ENCODE data around the gene RBM19. TPM values are rescaled to one million over a fixed set of nuclear protein-coding genes. Genes with fewer than 3 reads are reported as not detected.

The RBM19 gene
- total RNA-seq, 1 donor from 2014 or later: 33.6 TPM

DNA sequence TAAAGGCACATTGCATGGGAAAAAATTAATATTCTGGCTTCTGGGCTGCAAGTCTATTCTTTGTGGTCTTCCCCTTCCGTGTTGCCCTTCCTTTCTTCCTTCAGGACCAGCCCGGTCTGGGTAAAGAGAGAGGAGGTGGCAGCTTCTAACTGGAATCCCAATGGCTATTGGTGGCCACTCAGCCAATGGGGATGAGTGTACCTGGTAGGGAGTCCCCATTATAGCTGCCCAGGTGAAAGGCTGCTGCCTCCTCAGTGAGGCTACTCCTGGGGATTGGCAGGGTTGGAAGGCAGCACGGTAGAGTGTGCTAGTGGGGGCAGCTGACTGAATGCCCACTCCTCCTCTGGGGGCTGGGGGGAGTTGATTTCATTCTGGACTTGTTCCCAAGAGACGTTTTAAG is 112.6 kb downstream of the RBM19 start:
- H3K36me3 ChIP-seq: peaks cover 48% of the 10 kb centered on the region
- H3K4me1 ChIP-seq: no peaks in the 10 kb centered on the region
- no peak overlapping the region for H3K27ac ChIP-seq
- TF ChIP-seq, protein P1, sequence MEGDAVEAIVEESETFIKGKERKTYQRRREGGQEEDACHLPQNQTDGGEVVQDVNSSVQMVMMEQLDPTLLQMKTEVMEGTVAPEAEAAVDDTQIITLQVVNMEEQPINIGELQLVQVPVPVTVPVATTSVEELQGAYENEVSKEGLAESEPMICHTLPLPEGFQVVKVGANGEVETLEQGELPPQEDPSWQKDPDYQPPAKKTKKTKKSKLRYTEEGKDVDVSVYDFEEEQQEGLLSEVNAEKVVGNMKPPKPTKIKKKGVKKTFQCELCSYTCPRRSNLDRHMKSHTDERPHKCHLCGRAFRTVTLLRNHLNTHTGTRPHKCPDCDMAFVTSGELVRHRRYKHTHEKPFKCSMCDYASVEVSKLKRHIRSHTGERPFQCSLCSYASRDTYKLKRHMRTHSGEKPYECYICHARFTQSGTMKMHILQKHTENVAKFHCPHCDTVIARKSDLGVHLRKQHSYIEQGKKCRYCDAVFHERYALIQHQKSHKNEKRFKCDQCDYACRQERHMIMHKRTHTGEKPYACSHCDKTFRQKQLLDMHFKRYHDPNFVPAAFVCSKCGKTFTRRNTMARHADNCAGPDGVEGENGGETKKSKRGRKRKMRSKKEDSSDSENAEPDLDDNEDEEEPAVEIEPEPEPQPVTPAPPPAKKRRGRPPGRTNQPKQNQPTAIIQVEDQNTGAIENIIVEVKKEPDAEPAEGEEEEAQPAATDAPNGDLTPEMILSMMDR (IDR thresholded peaks at IDR 0.05): no peak
- no peaks in the 10 kb centered on the region for H3K9me3 ChIP-seq
- ATAC-seq (no peak), DNase-seq (no peak)
- no peak overlapping the region for H3K4me3 ChIP-seq
- intact Hi-C loops (cut with DNase I): no loop called here
- H3K27me3 ChIP-seq (ENCODE audit: low read depth): no peaks in the 10 kb centered on the region

DNA sequence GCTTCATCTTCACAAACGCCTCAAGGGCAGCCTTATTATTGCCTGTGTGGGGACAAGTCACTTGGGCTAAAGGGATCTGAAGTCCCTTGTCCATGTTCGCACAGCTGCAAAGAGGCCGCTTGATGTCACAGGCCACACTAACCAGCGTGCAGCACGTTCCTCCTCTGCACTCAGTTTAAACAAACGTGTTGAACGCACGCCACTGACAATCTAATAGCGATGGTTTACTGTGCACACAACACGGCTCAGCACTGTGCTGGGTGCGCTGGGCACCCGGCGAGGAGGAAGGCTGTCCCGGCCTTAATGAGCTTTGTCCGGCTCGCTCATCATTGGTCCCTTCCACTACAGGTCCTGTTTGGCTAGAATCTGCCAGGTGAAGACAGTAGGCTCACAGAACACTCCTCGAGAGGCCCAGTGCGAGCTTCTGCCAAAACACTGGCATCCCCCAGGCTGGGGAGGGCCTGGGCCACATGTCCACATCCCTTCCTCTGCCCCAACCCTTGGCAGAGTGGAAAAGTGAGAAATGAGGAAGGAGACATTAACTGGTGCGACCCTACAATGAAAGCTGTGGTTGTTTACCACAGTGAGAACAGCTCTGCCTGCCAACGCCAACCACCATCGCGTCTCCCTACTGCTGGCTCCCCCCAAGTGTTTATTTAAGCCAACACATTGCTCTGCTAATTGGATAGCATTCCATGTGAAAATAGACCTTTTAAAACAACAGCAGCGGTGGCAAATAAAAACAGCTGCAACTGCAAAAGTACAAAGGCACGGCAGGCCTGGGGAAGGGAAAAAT is 113.2 kb downstream of the RBM19 start:
- DNase-seq (no peak), ATAC-seq (no peak)

DNA sequence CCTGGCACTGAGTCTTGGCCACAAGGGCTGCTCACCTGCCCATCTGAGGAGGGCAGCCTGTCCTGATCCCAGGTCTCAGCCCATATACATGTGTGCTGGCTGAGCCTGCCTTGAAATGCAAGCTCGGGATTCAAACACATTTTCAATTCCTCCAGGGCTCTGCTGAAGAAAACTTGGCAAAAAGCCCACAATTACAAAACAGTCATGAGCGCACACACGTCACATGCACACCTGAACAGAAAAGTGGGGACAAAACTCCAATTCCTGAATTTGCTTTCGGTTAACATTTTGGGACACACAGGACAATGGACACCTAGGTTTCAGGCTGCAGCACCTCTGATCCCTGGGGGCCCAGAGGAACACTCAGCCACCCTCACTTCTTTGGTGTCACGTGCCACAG is 113.9 kb downstream of the RBM19 start:
- Histone ChIP-seq H3K4me3 (no peak overlapping the region), H3K27me3 (ENCODE audit: low read depth) (no peaks in the 10 kb centered on the region), H3K9me3 (no peaks in the 10 kb centered on the region), H3K36me3 (peaks cover 36% of the 10 kb centered on the region), H3K4me1 (no peaks in the 10 kb centered on the region), H3K27ac (no peak overlapping the region)
- TF ChIP-seq, protein P1 (IDR thresholded peaks at IDR 0.05): no peak
- ATAC-seq: no peak
- DNase-seq: no peak
- intact Hi-C loops (cut with DNase I): no loop called here

More for the DNA sequence above, 113.2 kb downstream of the RBM19 start:
- Histone ChIP-seq H3K27me3 (ENCODE audit: low read depth) (no peaks in the 10 kb centered on the region), H3K9me3 (no peaks in the 10 kb centered on the region), H3K4me3 (no peak overlapping the region), H3K4me1 (no peaks in the 10 kb centered on the region), H3K36me3 (peaks cover 42% of the 10 kb centered on the region), H3K27ac (no peak overlapping the region)
- intact Hi-C loops (cut with DNase I): no loop called here
- TF ChIP-seq, protein P1 (IDR thresholded peaks at IDR 0.05): no peak

DNA sequence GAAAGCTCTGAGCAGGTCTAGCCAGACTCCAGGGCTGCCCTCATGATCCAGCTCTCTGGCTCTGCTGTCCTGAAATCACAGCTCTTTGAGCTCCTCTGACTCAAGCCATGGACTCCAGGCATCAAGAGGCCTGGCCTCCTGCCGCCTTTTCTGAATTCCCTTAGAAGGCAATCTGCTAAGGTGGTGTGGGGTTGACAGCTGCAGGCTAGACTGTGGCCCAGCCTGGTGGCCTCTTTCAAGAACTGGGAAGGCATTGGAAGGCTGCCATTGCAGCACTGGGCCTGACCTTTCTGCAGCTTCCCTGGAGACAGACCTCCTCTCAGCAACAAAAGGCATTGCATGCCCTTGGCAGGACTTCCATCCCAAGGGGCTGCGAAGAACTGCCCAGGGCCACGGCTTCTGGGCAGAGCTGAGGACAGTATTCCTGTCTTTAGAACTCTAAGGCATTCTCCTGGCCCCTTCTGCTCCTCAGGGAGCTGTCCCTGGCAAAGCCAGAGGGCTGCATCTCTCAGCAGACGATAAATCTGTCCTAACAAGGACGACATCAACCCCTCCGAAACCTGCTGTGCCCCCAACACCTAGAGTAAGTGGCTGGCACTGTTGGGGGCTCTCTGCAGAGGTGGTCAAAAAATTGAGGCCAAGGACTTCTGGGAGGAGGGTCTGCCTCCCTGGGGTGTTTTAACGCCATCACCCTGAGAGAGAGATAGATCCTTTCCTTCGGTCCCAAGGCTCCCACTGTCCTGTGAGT is 115.6 kb downstream of the RBM19 start:
- intact Hi-C loops (cut with DNase I): no loop called here
- H3K27ac ChIP-seq: no peak overlapping the region
- no peak for ATAC-seq
- H3K36me3 ChIP-seq: peaks cover 19% of the 10 kb centered on the region
- no peak overlapping the region for H3K4me3 ChIP-seq
- TF ChIP-seq, protein P1 (IDR thresholded peaks at IDR 0.05): no peak
- DNase-seq: no peak
- no peaks in the 10 kb centered on the region for H3K4me1 ChIP-seq
- no peaks in the 10 kb centered on the region for H3K27me3 ChIP-seq (ENCODE audit: low read depth)
- H3K9me3 ChIP-seq: no peaks in the 10 kb centered on the region

DNA sequence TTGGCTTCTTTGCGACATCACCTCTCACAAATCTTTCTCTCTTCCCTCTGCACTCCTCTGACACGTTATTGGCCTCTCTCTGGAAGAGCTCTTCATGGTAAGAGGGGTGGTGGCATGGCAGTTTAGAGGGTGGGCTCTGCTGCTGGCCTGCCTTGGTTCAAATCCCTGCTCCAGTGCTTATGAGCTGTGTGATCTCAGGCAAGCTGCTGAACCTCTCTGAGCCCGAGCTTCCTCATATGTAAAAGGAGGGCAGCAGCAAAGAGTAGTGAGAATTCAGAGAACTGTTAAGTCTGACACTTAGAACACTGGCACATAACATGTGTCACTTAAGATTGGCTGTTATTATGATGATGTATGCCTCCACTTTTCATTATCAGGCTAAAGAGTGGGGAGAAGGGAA is 118.3 kb downstream of the RBM19 start:
- no peaks in the 10 kb centered on the region for H3K27me3 ChIP-seq (ENCODE audit: low read depth)
- intact Hi-C loops (cut with DNase I): no loop called here
- ATAC-seq (no peak), DNase-seq (no peak)
- no peak overlapping the region for H3K4me3 ChIP-seq
- H3K9me3 ChIP-seq: no peaks in the 10 kb centered on the region
- TF ChIP-seq, protein P1 (IDR thresholded peaks at IDR 0.05): no peak
- no peaks in the 10 kb centered on the region for H3K4me1 ChIP-seq
- H3K36me3 ChIP-seq: peaks cover 33% of the 10 kb centered on the region
- no peak overlapping the region for H3K27ac ChIP-seq
